GM19099 (cell line): ENCODE data around the gene HIRA.

Source experiments
- POLR2A ChIP-seq: IDR thresholded peaks from 3 replicates; pipeline ENCODE4 v1.6.1; 2011; ENCODE audit warnings: low read depth; ENCODE audit not compliant: insufficient read length; ENCODE audit errors: extremely low read depth

Gene HIRA

GRCh38 chr22:19432133-19432851, 759 bp upstream of the HIRA start, which contains the start of gene MRPL40:
TSS of gene MRPL40 (plus strand) at chr22:19432545. CDS start at chr22:19432555, 10 bp downstream.
- peak; percentile 99 for TF ChIP-seq POLR2A

GRCh38 chr22:19430890-19431541, 517 bp downstream of the HIRA start:
- no peak for TF ChIP-seq POLR2A

- TF ChIP-seq POLR2A = no peak
These were observed 1.3 kb downstream of the HIRA start for GRCh38 chr22:19429950-19430889.

- TF ChIP-seq POLR2A = no peak
These were observed 7.4 kb downstream of the HIRA start for GRCh38 chr22:19424186-19424500.

- no peak for TF ChIP-seq POLR2A
These were observed 8.9 kb downstream of the HIRA start for GRCh38 chr22:19422440-19423301.

- TF ChIP-seq POLR2A = no peak
These were observed 11.2 kb downstream of the HIRA start for GRCh38 chr22:19420321-19420720.

- TF ChIP-seq POLR2A = no peak
These were observed 11.9 kb downstream of the HIRA start for GRCh38 chr22:19419464-19420178.

GRCh38 chr22:19419086-19419463, 12.5 kb downstream of the HIRA start:
- no peak for TF ChIP-seq POLR2A

GRCh38 chr22:19412923-19413322, 18.6 kb downstream of the HIRA start:
- TF ChIP-seq POLR2A = no peak

GRCh38 chr22:19412478-19412877, 19.1 kb downstream of the HIRA start:
- TF ChIP-seq POLR2A = no peak

GRCh38 chr22:19411690-19412045, 19.9 kb downstream of the HIRA start:
- no peak for TF ChIP-seq POLR2A

GRCh38 chr22:19410941-19411689, 20.4 kb downstream of the HIRA start:
- TF ChIP-seq POLR2A = no peak
